Panc1 (cell line): Measurements from ENCODE around the gene CROCC. TPM values are rescaled to one million over a fixed set of nuclear protein-coding genes. Genes with fewer than 3 reads are reported as not detected.
"Not testable (repeated sequence)": the region's sequence is repeated elsewhere in the genome, so short reads cannot be mapped to it uniquely, and the experiment has no call there.

Experiments
- ATAC-seq: fragments of 200-7000 bp; cut with Tn5 transposase; 2 replicates; pipeline ENCODE4 v1.9.1; 2020; ENCODE audit warnings: mild to moderate bottlenecking, moderate library complexity
- BruUV-seq: library from RNA; stranded (reverse); fragments of 400-500 nt; replicated peaks from 2 replicates; lab custom pipeline; 2021; lab: Mats Ljungman, UMichigan
- CTCF ChIA-PET: fragments of 300-600 bp; sonication (Branson Sonifier 250); formaldehyde crosslinking; loops from one replicate; lab custom pipeline; 2022; ENCODE audit warnings: antibody characterized with exemption; lab: Charles Lee
- POLR2A ChIA-PET: fragments of 300-600 bp; sonication (Branson Sonifier 250); formaldehyde crosslinking; loops from one replicate; lab custom pipeline; 2022; ENCODE audit warnings: antibody characterized with exemption; lab: Charles Lee
- DNase-seq: peaks from one replicate; pipeline ENCODE4 v3.0.0-alpha.2; 2010; ENCODE audit warnings: low read depth, low spot score
- H3K27ac ChIP-seq: 2 replicates; pipeline ENCODE4 v1.5.1; 2011; ENCODE audit warnings: mild to moderate bottlenecking, low read length, inconsistent platforms
- H3K27me3 ChIP-seq: fragments of 200-500 bp; sonication (Bioruptor generic); 2 replicates; pipeline ENCODE4 v1.6.0; 2014; ENCODE audit warnings: low read length, inconsistent platforms; ENCODE audit not compliant: control insufficient read depth, insufficient read depth
- H3K36me3 ChIP-seq: fragments of 200-500 bp; sonication (Bioruptor generic); 2 replicates; pipeline ENCODE4 v1.5.1; 2014; ENCODE audit warnings: inconsistent platforms, mild to moderate bottlenecking, low read length, moderate library complexity; ENCODE audit not compliant: control insufficient read depth, insufficient read depth
- H3K4me1 ChIP-seq: 2 replicates; pipeline ENCODE4 v1.5.1; 2011; ENCODE audit warnings: inconsistent platforms, mild to moderate bottlenecking, low read length, moderate library complexity; ENCODE audit not compliant: control insufficient read depth, insufficient read depth
- H3K4me3 ChIP-seq, 2 experiments: 2 replicates each; pipeline ENCODE4 v1.5.1; 2011 to 2012; ENCODE audit warnings: low read depth in 2 of 2, low read length in 2 of 2, mild to moderate bottlenecking in 2 of 2, inconsistent platforms in 1 of 2, moderate library complexity in 1 of 2
- H3K9me3 ChIP-seq: fragments of 200-500 bp; sonication (Bioruptor generic); 2 replicates; pipeline ENCODE4 v1.5.1; 2014; ENCODE audit warnings: low read depth, mild to moderate bottlenecking, inconsistent platforms, low read length, moderate library complexity; ENCODE audit not compliant: control insufficient read depth, insufficient read depth
- CTCF ChIP-seq: fragments of 450-650 bp; IDR thresholded peaks from 2 replicates; pipeline ENCODE4 v1.5.1; 2017; ENCODE audit warnings: mild to moderate bottlenecking
- POLR2AphosphoS5 ChIP-seq: IDR thresholded peaks from 2 replicates; pipeline ENCODE4 v1.6.1; 2012; ENCODE audit warnings: mild to moderate bottlenecking, low read depth, low read length, moderate library complexity
- SIN3A ChIP-seq: IDR thresholded peaks from 2 replicates; pipeline ENCODE4 v1.6.1; 2012; ENCODE audit warnings: low read depth, mild to moderate bottlenecking, low read length, moderate library complexity, borderline replicate concordance; ENCODE audit not compliant: insufficient read depth
- TCF7L2 ChIP-seq: IDR thresholded peaks from 2 replicates; pipeline ENCODE4 v1.6.1; 2011; ENCODE audit warnings: mild to moderate bottlenecking, low read depth, low read length, inconsistent platforms
- in situ Hi-C: cut with HindIII; loops from 2 replicates; pipeline ENCODE4 v1.10.0; 2016; ENCODE audit warnings: low sequenced_read_pairs, low pct_unique_long_range_greater_than_20kb
- intact Hi-C: fragments of 100-400 bp; cut with micrococcal nuclease; formaldehyde crosslinking; loops from one replicate; pipeline ENCODE4 v1.10.0; 2022; ENCODE audit not compliant: unreplicated experiment
- total RNA-seq: library from RNA; stranded (reverse); gene quantifications from one replicate; pipeline ENCODE4 v1.2.1, GENCODE V29; 2021; ENCODE audit not compliant: unreplicated experiment
- TF ChIP-seq, protein P1 (sequence below), 2 experiments: IDR thresholded peaks; 2 replicates each; pipeline ENCODE4 v1.6.1; 2011 to 2012; ENCODE audit warnings: low read depth in 2 of 2, control low read depth in 1 of 2, low read length in 1 of 2, mild to moderate bottlenecking in 1 of 2, moderate library complexity in 1 of 2; ENCODE audit not compliant: insufficient read depth in 1 of 2

Gene CROCC
- total RNA-seq, 1 experiment from 2014 or later: 13.6 TPM

DNA sequence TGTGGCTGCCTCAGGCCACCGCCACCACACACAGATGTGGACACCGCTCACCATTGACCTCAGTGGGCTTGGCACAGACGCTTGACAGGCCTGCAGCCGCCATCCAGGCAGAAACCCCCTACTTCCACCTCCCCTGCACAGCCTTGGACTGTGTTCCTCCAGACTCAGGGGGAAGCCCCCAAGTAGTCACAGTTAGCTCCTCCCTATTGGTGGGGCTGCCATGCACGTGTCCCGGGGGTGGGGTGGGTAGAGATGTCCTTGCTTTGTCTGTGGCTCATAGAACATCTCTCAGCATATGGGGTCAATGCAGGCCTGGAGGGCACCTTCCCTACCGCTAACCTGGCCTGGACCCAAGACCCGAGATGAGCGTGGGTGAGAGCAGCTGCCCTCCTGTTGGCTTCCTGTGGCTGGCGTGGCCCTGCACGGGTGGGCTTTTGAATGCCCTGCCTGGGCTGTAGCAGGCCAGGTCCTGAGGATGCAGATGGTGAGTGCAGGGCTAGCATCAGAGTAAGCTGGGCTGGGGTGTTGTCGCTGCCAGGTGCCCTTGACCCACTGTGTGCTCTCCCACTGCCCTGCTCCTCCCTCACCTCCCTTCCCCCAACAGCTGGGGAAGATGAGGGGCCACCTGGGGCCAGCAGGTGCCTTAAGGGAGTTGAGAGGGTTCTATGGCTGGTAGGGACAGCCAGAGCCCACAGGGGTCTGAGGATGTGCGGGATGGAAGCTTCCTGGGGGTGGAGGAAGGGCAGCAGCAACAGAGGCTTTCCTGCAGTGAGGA is 6.2 kb downstream of the CROCC start:
- Histone ChIP-seq H3K27me3 (no peaks in the 10 kb centered on the region), H3K4me1 (no peaks in the 10 kb centered on the region), H3K9me3 (no peaks in the 10 kb centered on the region), H3K36me3 (no peaks in the 10 kb centered on the region), H3K27ac (no peak overlapping the region), H3K4me3 (no peak overlapping the region)
- TF ChIP-seq CTCF (no peak), POLR2AphosphoS5 (no peak), SIN3A (no peak), TCF7L2 (no peak)
- TF ChIP-seq, protein P1, sequence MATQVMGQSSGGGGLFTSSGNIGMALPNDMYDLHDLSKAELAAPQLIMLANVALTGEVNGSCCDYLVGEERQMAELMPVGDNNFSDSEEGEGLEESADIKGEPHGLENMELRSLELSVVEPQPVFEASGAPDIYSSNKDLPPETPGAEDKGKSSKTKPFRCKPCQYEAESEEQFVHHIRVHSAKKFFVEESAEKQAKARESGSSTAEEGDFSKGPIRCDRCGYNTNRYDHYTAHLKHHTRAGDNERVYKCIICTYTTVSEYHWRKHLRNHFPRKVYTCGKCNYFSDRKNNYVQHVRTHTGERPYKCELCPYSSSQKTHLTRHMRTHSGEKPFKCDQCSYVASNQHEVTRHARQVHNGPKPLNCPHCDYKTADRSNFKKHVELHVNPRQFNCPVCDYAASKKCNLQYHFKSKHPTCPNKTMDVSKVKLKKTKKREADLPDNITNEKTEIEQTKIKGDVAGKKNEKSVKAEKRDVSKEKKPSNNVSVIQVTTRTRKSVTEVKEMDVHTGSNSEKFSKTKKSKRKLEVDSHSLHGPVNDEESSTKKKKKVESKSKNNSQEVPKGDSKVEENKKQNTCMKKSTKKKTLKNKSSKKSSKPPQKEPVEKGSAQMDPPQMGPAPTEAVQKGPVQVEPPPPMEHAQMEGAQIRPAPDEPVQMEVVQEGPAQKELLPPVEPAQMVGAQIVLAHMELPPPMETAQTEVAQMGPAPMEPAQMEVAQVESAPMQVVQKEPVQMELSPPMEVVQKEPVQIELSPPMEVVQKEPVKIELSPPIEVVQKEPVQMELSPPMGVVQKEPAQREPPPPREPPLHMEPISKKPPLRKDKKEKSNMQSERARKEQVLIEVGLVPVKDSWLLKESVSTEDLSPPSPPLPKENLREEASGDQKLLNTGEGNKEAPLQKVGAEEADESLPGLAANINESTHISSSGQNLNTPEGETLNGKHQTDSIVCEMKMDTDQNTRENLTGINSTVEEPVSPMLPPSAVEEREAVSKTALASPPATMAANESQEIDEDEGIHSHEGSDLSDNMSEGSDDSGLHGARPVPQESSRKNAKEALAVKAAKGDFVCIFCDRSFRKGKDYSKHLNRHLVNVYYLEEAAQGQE (IDR thresholded peaks at IDR 0.05; ENCODE audit: insufficient read depth in 1 of 2, low read depth in 2 of 2, low read length in 1 of 2): no peak
- in situ Hi-C loops (no loop called here), intact Hi-C loops (no loop called here)
- ChIA-PET POLR2A (no interaction called here), CTCF (no interaction called here)
- no peak for ATAC-seq
- DNase-seq: no peak
- BruUV-seq: no TSS peak

DNA sequence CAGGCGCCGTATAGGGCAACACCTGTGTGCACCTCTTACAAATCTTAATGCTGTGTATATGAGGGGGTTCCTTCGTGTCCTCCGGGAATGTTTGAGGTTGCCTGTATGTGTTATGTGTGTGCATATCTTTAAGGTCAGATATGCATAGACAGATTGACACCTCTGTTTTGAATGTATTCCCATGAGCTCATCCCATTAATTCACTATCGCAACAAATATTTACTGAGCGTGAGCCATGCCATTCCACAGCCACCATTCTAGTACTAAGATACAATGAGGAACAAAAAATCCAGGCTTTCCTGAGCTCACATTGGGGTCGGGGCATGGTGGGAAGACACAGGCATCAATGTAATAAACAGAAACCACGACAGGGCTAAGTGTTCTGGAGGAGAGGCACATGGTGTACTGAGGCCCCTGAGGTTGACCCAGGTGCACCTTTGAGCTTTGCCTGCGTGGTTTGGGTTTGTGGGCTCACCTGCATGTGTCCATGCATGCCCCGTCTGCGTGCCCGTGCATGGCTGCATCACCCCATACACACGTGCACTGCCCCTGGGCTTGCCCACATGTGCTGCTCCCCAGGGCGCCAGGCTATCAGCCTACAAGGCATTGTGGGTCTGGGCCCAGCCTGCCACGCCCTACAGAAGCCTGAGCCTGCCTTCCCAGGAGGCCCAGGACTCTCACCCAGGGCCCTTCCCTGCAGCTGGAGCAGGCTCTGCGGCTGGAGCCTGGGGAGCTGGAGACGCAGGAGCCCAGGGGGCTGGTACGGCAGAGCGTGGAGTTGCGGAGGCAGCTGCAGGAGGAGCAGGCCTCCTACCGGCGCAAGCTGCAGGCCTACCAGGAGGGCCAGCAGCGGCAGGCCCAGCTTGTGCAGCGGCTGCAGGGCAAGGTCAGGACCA is 7.7 kb downstream of the CROCC start:
- intact Hi-C loops, H3K9me3 ChIP-seq, BruUV-seq, H3K4me1 ChIP-seq, POLR2A ChIA-PET, H3K27me3 ChIP-seq, in situ Hi-C loops, H3K27ac ChIP-seq, DNase-seq, H3K4me3 ChIP-seq, CTCF ChIA-PET, H3K36me3 ChIP-seq: not testable (repeated sequence)
- ATAC-seq: peak; percentile 36; the same call in 1 of the 2 replicates

- H3K27ac ChIP-seq, H3K27me3 ChIP-seq, ATAC-seq, in situ Hi-C loops, intact Hi-C loops, DNase-seq, BruUV-seq, CTCF ChIA-PET, H3K9me3 ChIP-seq, H3K4me1 ChIP-seq, H3K4me3 ChIP-seq, H3K36me3 ChIP-seq: not testable (repeated sequence)
- POLR2A ChIA-PET: interaction anchor here (0.6 to 0.7 kb wide), 2 partner anchors 9 to 15 kb away, joined by 4 to 6 read pairs; partner anchors contain the start of gene CROCC
Observed at GRCh38 chr1:16931206-16931934, 9.6 kb downstream of the CROCC start.

- H3K27ac ChIP-seq, H3K27me3 ChIP-seq, BruUV-seq, H3K36me3 ChIP-seq, DNase-seq, ATAC-seq, H3K4me1 ChIP-seq, CTCF ChIA-PET, intact Hi-C loops, H3K9me3 ChIP-seq, in situ Hi-C loops, H3K4me3 ChIP-seq: not testable (repeated sequence)
- POLR2A ChIA-PET: interaction anchor here (0.6 kb wide), 1 partner anchor 73 kb away, joined by 3 read pairs; no protein-coding TSS in a partner anchor
Observed at GRCh38 chr1:16933945-16934344, 12.2 kb downstream of the CROCC start.
